Measurements from ENCODE around the gene GPR183.

DNA sequence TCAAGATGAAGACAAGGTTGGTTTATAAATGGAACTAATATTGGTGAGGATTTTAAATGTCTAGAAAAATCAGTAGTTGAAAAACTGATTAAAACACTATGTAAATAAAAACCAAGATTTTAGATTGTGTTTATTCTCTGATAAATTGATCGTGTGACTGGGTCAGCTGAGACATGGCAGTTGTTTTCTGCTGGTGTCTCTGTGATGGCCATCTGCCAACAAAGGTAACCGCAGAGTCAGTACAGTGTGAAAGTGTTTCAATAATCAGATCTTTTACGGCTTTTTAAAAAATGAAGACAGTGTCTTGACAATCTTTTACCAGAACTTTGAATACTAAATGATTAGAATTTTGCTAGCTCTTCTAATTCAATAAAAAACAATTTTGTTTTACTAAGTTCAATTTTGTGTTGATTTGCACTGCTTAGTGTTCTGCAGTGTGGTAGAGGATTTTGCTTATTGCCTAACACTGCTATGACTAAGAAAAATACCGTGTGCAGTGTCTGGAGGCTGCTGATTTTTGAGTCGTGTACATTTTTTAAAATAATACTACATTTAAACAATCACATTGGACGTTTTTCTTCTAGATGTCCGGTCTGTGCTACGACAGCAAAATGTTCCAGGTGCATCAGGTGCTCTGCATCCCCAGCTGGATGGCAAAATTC is 32.7 kb upstream of the GPR183 start:
- no peak for TF ChIP-seq POLR2A (IDR thresholded peaks at IDR 0.05; ENCODE audit: low read length)
- no peak for TF ChIP-seq GATA1 (IDR thresholded peaks at IDR 0.05; ENCODE audit: low read depth, low read length)
